Measurements from ENCODE around the gene MYO1G.

The MYO1G gene

GRCh38 chr7:44981035-44981706 lies 2.4 kb upstream of the MYO1G start:
- DNase-seq (ENCODE audit: low spot score) = no peak

DNA sequence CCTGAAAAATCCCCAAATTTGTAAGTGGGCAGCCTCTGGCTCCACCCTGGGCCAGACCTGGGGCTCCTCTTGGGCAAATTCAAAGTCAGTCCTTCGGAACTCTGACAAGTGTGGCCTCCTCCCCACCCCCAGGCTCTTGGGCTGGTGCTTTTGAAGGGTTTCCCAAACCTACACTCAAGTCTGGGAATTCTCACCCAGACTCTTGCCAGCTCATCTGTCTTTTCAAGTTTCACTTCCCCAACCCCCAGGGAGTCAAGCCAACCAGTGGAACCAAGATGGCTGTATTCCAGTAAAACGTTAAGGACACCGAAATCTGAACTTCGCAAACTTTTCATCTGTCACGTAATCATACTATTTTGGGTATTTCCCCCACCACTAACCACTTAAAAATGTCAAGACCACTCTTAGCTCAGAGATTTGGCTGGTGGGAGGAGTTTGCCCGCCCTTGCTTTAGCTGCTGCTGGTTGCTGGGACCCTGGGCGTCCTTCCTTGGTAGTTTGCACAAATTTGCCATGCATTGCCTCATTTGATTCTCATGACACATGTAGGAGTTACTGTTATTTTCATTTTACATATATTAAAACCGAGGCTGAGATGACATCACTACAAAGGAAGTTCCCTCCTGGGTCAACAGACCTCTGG lies 1.7 kb upstream of the MYO1G start:
- no peak for DNase-seq (ENCODE audit: low spot score)

DNA sequence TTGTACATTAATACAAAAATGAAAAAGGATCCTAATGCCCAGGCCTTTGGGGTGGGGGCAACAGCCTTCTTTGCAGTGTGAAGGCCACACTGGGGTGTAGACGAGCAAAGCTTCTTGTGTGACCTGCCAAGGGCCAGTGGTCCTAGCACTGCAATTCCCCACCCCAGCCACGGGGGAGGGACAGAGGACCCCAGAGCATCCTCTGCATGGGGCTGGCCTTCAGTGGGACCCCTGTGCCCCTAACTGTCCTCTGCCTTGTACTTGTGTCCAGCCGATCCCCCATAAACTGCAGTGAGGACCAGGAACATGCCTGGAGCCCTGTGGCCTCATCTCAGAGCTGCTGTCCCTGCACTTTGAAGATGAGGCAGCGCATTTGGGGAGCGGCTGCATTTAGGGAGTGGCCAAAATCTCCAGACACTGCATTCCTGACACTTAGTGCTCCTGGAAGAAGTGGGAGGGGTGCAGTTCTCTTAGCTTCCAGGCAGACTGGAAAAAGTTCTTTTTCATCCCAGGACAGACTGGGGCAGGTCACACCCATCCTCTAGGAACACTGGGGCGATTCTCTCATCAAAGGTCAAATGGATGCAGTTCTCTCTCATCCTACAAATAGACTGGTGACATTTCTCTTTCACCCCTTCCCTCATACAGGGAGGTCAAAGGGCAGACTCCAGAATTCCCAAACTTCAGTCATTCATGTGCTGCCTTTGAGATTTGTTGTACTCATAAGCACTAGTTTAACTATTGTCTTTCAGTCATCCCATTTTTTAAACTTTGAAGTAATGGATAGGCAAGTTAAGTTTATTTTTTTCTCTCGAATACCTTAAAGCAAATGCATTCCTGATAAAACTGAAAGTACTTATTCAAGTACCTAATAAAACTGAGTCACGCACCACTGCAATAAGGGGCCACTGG lies 922 bp upstream of the MYO1G start:
- DNase-seq (ENCODE audit: low spot score) = no peak

- no peak for DNase-seq (ENCODE audit: low spot score)
These were observed 868 bp downstream of the MYO1G start for GRCh38 chr7:44977959-44978335.

- no peak for DNase-seq (ENCODE audit: low spot score)
These were observed 1.4 kb downstream of the MYO1G start for GRCh38 chr7:44977304-44977958.

DNA sequence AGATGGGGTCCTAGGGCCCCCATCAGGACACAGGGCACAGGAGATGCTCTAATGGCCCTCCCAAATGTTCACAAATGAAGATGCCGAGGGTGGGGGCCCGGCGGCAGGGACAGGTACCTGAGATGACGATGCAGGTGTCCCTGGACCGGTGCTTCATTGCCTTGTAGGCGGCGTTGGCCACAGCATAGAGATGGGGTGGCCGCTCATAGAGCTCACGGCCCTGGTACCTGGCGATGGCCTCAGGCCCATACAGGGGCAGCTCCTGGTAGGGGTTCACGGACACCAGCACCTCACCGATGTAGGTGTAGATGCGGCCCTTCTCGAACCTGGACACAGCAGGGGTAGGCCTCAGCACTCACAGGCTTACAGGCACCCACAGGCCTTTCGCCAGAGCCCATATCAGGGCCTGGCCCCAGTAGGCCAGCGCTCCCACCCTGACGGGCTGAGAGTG lies 2.0 kb downstream of the MYO1G start:
- no peak for DNase-seq (ENCODE audit: low spot score)

DNA sequence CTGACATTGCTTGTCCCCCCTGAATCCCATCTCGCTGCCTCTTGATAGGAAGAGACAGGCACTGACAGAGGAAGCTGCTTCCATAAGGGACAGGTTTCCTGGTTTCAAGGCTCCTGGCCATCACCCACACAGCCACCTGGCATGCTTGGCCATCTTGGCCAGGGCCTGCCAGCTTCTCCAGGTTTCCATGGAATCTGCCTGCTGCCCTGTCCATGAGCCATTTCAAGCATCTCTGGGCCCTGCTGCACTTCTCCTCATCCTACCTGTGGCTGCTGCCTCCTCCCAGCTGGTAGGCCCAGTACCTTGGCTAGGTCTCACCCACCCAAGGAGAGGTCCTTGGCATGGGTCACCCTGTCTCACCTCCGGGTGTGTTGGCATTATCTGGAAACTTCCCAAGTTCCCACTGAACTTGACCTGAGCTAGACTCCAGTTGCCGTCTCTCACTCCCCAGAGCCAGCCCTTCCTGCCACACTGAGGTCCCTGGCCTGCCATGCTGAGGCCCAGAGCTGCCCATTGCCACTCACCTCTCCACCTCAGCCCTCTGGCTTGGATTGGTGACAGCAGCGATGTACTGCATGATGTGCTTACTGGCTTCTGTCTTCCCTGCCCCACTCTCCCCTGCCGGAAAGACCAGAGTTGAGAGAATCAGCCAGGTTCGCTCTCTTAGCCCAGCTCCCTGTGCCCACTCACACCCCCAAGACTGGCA lies 2.6 kb downstream of the MYO1G start:
- DNase-seq (ENCODE audit: low spot score) = no peak

DNA sequence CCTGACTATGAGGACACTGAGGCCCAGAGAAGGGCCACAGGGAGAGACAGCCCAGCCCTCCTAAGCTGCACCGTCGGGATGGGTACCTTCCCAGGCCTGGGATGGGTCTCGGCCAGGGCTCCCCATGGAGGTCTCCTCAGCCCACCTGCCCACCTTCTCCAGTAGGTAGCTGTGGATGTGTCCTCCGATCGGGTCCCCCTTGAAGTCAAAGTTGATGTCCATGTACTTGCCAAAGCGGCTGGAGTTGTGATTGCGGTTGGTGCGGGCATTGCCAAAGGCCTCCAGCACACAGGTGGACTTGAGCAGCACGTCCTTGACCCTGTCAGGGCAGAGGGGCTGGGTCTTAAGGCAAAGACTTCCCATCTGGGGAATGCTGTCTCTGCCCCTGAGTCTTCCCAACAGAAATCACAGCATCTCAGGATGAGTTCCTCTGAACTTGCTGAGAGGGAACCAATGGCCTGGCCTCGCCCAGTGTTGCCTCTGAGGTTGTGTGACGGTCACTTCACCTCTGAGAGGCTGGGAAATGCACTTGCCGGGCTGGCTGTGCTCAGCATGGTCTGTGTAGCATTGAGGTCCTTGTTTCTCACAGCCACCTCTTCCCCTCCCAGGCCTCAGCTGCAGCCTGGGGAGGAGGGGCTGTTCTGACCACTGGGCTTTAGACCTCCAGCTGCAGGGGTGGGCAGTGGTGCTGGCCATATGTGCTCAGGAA lies 3.3 kb downstream of the MYO1G start:
- DNase-seq (ENCODE audit: low spot score) = no peak

DNA sequence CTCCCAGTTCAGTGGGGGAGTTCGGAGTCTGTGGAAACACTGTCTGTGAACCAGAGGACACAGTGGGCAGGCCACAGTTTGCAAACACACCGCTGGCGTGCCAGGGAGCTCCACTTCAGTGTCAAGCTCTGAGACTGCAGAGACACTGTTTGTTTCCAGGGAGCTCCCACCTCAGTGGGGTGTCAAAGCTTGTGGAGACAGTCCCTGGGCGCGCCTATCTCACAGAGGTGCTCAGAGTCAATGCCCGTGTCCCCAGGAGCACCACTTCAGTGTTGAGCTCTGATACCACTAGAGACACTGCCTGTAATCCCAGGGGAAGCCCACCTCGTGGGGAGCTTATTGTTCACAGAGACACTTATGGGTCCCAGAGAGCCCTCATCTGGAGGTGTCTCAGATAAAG lies 4.3 kb downstream of the MYO1G start:
- DNase-seq (ENCODE audit: low spot score) = no peak

DNA sequence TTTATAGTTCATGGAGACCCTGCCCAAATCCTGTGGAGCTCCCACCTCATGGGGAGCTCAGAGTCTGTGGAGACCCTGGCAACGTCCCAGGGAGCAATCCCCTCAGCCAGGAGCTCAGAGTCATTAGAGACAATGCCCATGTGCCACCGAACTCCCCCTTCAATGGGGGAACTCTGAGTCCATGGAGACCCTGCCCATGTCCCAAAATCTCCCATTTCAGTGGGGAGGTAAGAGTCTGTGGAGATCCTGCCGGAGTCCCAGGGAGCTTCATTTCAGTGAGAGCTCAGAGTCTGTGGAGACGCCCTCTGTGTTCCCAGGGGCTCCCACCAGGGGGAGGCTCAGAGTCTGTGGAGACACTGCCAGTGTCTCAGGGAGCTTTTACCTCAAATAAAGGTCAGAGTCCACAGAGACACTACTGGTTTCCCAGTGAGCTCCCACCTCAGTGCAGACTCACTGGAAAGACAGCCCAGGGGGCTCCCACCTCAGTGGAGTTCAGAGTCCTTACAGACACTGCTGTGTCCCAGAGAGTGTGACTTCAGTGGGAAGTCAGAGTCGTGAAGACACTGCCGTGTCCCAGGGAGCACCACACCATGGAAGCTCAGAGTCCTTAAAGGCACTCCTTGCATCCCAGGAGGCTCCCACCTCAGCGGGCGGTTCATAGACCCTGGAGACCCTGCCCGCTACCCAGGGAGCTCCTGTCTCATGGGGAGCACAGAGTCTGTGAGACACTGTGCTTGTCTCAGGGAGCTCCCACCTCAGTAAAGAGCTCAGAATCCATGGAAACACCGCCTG lies 5.0 kb downstream of the MYO1G start:
- DNase-seq (ENCODE audit: low spot score) = no peak

DNA sequence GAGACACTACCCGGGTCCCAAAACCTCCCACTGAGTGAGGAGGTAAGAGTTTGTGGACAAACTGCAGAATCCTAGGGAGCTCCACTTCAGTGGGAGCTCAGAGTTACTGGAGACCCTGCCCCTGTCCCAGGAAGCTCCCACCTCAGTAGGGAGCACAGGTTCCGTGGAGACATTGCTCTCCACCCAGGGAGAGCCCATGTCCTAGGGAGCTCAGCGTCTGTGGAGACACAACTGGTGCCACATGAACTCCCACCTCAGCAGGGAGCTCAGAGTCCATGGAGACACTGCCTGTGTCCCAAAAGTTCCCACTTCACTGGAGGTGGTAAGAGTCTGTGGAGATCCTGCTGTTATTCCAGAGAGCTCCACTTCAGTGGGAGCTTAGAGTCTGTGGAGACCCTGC lies 6.3 kb downstream of the MYO1G start:
- DNase-seq (ENCODE audit: low spot score) = no peak

- DNase-seq (ENCODE audit: low spot score) = no peak
These were observed 6.8 kb downstream of the MYO1G start for GRCh38 chr7:44971902-44972441.

GRCh38 chr7:44971188-44971901 lies 7.5 kb downstream of the MYO1G start:
- no peak for DNase-seq (ENCODE audit: low spot score)

DNA sequence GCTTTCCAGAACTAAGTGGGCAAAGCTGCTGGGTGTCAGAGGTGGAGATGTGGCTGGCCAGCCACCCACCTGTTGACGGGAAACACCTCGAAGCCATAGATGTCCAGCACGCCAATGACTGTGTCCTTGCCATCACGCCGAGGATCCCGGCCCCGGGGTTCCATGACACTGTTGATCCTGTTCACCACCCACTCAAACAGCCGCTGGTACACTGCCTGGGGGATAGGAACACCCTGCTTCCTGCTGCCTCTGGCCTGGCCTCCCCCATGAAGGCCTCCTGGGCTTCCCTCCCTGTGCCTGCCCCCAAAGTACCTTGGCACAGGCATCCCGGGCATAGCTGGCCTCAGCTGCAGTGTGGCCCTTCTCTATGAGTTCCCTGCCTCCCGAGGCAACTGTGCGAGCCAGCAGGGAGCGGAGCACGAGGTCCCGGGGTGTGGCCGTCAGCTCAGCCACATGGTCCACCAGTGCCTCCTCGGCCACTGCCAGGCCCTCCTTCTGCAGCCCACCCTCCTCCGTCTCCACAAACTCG lies 8.2 kb downstream of the MYO1G start:
- DNase-seq (ENCODE audit: low spot score) = no peak

- no peak for DNase-seq (ENCODE audit: low spot score)
These were observed 8.9 kb downstream of the MYO1G start for GRCh38 chr7:44969701-44970522.

DNA sequence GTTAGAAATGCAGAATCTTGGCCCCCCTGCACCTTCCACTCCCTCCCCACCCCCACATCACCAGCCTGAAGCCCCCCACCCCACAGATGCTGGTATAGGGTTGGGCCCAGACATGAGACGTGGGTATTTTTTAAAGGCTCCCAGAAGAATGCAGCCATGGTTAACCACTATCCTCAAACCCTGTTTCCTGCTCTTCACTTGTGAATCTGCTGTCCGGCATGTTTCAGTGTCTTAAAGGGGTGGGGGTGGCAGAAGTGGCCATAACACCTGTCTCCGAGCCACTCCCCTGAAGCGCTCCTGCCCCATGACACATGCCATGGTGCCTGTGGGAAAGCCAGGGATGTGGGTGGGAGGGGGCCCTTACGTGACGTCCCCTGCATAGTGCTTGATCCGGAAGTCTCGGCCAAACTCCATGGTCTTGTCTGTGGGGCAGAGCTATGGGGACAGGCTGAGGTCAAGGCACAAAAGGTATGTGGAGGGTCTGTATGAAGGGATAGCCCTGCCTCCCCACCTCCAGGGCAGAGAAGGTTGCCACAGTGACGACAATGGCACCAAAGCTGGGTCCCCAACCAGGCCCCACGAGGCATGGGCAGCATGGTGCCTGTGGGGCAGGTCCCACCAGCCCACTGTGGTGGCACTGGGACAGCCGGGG lies 9.6 kb downstream of the MYO1G start:
- no peak for DNase-seq (ENCODE audit: low spot score)

GRCh38 chr7:44967571-44968446 lies 11.0 kb downstream of the MYO1G start:
- no peak for DNase-seq (ENCODE audit: low spot score)
